HPDE6-E6E7 (cell line): Measurements from ENCODE around the gene GULP1.

Experiments used
- DNase-seq: peaks from one replicate; pipeline ENCODE4 v3.0.0; 2011; ENCODE audit warnings: missing footprints; ENCODE audit errors: extremely low spot score

GULP1 gene

GRCh38 chr2:188473306-188473705 is 181.6 kb downstream of the GULP1 start:
- DNase-seq = no peak

- DNase-seq = no peak
These were observed 182.6 kb downstream of the GULP1 start for GRCh38 chr2:188474316-188474715.

GRCh38 chr2:188475945-188476344 is 184.3 kb downstream of the GULP1 start:
- no peak for DNase-seq

- DNase-seq = no peak
These were observed 186.0 kb downstream of the GULP1 start for GRCh38 chr2:188477564-188478103.

GRCh38 chr2:188478724-188479123 is 187.1 kb downstream of the GULP1 start:
- no peak for DNase-seq

- DNase-seq = no peak
These were observed 189.8 kb downstream of the GULP1 start for GRCh38 chr2:188481474-188481873.

- DNase-seq = no peak
These were observed 193.8 kb downstream of the GULP1 start for GRCh38 chr2:188485496-188485895.

- no peak for DNase-seq
These were observed 201.1 kb downstream of the GULP1 start for GRCh38 chr2:188492751-188493150.

GRCh38 chr2:188494906-188495305 is 203.2 kb downstream of the GULP1 start:
- DNase-seq = no peak

GRCh38 chr2:188495969-188496431 is 204.3 kb downstream of the GULP1 start:
- no peak for DNase-seq

- DNase-seq = no peak
These were observed 206.1 kb downstream of the GULP1 start for GRCh38 chr2:188497726-188498125.

- DNase-seq = no peak
These were observed 212.3 kb downstream of the GULP1 start for GRCh38 chr2:188503975-188504374.

- no peak for DNase-seq
These were observed 215.2 kb downstream of the GULP1 start for GRCh38 chr2:188506843-188507242.

GRCh38 chr2:188511346-188511745 is 219.7 kb downstream of the GULP1 start:
- no peak for DNase-seq

GRCh38 chr2:188512456-188512855 is 220.8 kb downstream of the GULP1 start:
- DNase-seq = peak; percentile 2

GRCh38 chr2:188515918-188516317 is 224.2 kb downstream of the GULP1 start:
- no peak for DNase-seq

- DNase-seq = no peak
These were observed 226.0 kb downstream of the GULP1 start for GRCh38 chr2:188517549-188518215.

GRCh38 chr2:188518381-188518780 is 226.7 kb downstream of the GULP1 start:
- no peak for DNase-seq

- DNase-seq = no peak
These were observed 227.5 kb downstream of the GULP1 start for GRCh38 chr2:188519136-188519535.

- no peak for DNase-seq
These were observed 230.8 kb downstream of the GULP1 start for GRCh38 chr2:188522517-188522916.

GRCh38 chr2:188523919-188524318 is 232.2 kb downstream of the GULP1 start:
- DNase-seq = no peak

GRCh38 chr2:188524519-188525113 is 232.9 kb downstream of the GULP1 start:
- no peak for DNase-seq

GRCh38 chr2:188526701-188527100 is 235.0 kb downstream of the GULP1 start:
- DNase-seq = no peak
